Tibial nerve (tissue), 4 donors: ENCODE measurements around the gene GPR139.

Experiments used
- EP300 ChIP-seq, 2 donors: sonication (generic); formaldehyde crosslinking; IDR thresholded peaks; one replicate each; pipeline ENCODE4 v1.6.1; 2017; ENCODE audit warnings: antibody characterized with exemption in 2 of 2, mild to moderate bottlenecking in 1 of 2
- POLR2A ChIP-seq, 2 donors: fragments of 450-650 bp; IDR thresholded peaks; one replicate each; pipeline ENCODE4 v1.6.1; 2017; ENCODE audit warnings: antibody characterized with exemption in 2 of 2, mild to moderate bottlenecking in 2 of 2, moderate library complexity in 2 of 2
- TF ChIP-seq, protein P1 (sequence below), 5 experiments: fragments of 200-600 bp in 3 of 5; fragments of 450-650 bp in 2 of 5; sonication (generic) in 3 of 5; IDR thresholded peaks; one replicate each; pipeline ENCODE4 v1.5.1; 2016 to 2019; ENCODE audit warnings: antibody characterized with exemption in 5 of 5, mild to moderate bottlenecking in 3 of 5, moderate library complexity in 2 of 5

- TF ChIP-seq, protein P1, sequence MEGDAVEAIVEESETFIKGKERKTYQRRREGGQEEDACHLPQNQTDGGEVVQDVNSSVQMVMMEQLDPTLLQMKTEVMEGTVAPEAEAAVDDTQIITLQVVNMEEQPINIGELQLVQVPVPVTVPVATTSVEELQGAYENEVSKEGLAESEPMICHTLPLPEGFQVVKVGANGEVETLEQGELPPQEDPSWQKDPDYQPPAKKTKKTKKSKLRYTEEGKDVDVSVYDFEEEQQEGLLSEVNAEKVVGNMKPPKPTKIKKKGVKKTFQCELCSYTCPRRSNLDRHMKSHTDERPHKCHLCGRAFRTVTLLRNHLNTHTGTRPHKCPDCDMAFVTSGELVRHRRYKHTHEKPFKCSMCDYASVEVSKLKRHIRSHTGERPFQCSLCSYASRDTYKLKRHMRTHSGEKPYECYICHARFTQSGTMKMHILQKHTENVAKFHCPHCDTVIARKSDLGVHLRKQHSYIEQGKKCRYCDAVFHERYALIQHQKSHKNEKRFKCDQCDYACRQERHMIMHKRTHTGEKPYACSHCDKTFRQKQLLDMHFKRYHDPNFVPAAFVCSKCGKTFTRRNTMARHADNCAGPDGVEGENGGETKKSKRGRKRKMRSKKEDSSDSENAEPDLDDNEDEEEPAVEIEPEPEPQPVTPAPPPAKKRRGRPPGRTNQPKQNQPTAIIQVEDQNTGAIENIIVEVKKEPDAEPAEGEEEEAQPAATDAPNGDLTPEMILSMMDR (IDR thresholded peaks at IDR 0.05) = no peak
- TF ChIP-seq POLR2A (IDR thresholded peaks at IDR 0.05) (no peak), EP300 (IDR thresholded peaks at IDR 0.05) (no peak)
Observed at GRCh38 chr16:20094157-20094556, 20.5 kb upstream of the GPR139 start.
